ENCODE measurements around the gene SNRPD1.
"Not testable (repeated sequence)": the region's sequence is repeated elsewhere in the genome, so short reads cannot be mapped to it uniquely, and the experiment has no call there.

The SNRPD1 gene

DNA sequence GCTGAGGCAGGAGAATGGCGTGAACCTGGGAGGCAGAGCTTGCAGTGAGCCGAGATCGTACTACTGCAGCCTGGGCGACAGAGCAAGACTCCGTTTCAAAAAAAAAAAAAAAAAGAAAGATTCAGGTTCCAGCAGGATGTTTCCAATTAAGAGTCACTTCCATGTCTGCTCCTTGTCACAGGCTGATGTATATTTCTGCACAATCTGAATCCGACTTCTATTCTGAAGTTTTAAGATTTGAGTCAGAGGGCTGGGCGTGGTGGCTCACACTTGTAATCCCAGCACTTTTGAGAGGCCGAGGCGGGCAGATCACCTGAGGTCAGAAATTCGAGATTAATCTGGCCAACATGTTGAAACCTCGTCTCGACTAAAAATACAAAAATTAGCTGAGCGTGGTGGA lies 24.7 kb downstream of the SNRPD1 start:
- no peak for DNase-seq (ENCODE audit: low spot score)

DNA sequence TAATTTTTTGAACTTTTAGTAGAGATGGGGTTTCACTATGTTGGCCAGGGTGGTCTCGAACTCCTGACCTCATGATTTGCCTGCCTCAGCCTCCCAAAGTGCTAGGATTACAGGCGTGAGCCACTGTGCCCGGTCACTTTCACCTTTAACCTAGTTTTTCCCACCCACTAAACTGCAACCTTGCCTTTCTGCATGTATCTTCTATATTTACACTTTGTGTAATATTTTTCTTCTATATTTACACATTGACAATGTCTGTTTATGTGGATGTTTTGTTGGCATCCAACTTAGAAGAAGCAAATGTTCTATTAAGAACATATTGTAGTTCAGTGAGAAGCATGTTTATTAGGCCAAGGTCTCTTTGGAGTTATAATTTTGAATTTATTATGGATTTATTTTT lies 26.7 kb downstream of the SNRPD1 start:
- DNase-seq (ENCODE audit: low spot score), result no peak

DNA sequence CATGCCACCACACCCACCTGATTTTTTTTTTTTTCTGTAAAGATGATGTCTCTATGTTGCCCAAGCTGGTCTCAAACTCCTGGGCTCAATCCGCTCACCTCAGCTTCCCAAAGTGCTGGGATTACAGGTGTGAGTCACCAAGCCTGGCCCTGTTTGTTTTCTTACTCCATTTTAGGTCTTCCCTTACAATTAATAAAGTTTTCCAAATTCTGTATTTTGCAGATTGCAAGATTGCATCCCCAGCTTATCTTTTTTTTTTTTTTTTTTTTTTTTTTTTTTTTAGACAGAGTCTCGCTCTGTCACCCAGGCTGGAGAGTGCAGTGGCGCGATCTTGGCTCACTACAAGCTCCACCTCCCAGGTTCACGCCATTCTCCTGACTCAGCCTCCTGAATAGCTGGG lies 28.3 kb downstream of the SNRPD1 start:
- not testable (repeated sequence) for DNase-seq (ENCODE audit: low spot score)

DNA sequence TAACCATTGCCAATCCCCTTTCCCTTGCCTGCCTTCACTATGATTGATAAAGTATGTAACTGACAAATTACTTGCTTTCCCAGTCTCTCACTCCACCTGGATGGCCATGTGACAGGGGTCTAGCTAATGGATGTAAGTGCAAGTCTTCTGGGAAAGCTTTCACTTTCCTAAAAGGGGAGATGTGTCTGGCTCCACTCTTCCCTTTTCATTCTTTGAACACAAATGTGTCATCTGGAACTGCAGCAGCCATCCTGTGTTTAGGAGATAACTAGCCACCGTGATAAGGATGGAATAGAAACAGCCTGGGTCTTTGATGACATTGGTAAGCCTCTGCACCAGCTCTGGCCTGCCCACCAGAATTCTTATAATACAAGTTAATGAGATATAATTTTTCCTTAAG lies 38.2 kb downstream of the SNRPD1 start:
- DNase-seq (ENCODE audit: low spot score), result no peak

- no peak for DNase-seq (ENCODE audit: low spot score)
Measured at GRCh38 chr18:21652073-21652472, 40.0 kb downstream of the SNRPD1 start.

- no peak for DNase-seq (ENCODE audit: low spot score)
Measured at GRCh38 chr18:21653361-21653760, 41.2 kb downstream of the SNRPD1 start.

GRCh38 chr18:21656402-21656801 lies 44.3 kb downstream of the SNRPD1 start:
- DNase-seq (ENCODE audit: low spot score), result no peak

DNA sequence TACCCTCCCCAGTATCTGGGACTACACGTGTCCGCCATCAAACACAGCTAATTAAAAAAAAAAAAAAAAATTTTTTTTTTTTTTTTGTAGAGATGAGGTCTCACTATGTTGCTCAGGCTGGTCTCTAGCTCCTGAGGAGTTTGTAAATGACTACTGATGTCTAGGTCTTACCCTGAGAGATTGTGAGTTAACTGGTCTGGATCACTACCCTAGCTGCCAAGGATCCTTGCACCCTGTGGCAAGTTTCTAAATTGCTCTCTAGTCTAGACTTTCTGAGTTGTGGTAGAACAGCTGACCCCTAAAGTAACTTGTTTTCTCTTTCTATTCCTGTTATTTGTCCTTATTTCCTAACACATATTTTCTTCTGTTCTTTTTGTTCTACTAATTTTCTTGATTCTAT lies 48.0 kb downstream of the SNRPD1 start:
- no peak for DNase-seq (ENCODE audit: low spot score)

GRCh38 chr18:21662581-21662980 lies 50.5 kb downstream of the SNRPD1 start:
- no peak for DNase-seq (ENCODE audit: low spot score)

DNA sequence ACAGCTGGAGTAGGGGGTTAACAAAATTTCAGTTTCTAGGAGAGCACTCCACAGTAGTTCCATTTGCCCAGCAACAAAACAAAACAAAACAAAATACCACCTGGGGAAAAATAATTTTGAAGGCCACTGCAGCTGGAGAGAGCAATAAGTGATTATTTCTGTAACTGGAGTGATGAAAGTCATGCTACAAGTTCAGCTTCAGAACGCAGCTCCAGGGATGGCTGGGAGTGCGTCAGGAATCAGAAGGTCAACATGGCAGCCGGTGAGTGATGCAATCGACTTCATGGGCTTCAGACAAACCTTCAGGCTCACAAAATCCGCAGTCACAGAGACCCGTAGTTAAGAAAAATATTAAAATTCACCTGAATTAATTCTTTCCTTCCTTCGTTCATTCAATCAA lies 51.5 kb downstream of the SNRPD1 start:
- DNase-seq (ENCODE audit: low spot score), result no peak

GRCh38 chr18:21664069-21664468 lies 52.0 kb downstream of the SNRPD1 start:
- DNase-seq (ENCODE audit: low spot score), result no peak

DNA sequence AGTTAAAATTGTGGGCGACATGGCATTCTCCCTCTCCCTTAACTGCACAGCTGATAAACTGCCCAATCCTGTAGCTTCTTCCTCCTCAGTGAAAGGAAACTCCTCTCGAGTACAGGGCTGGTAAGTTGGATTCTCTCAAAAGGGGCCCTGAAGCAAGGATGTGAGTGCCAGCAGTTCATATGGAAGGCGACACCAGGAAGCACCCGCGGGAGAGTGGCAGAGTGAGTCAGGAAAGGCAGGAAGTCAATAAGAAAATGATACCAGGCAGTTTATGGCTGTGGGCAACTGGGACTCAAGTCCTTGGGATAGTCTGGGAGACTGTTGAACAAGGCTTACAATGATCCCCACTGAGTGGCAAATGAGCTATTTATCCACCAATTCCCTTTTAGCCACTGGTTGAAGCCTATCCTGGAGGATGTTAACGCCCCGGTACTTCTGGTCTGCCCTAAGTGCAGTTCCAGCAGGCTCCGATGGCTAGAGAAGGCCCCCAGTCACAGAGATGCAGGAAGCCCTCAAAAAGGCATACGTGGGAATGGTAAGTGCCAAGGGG lies 57.7 kb downstream of the SNRPD1 start:
- DNase-seq (ENCODE audit: low spot score), result no peak

GRCh38 chr18:21672521-21673267 lies 60.6 kb downstream of the SNRPD1 start:
- no peak for DNase-seq (ENCODE audit: low spot score)

- not testable (repeated sequence) for DNase-seq (ENCODE audit: low spot score)
Measured at GRCh38 chr18:21675354-21675753, 63.2 kb downstream of the SNRPD1 start.

DNA sequence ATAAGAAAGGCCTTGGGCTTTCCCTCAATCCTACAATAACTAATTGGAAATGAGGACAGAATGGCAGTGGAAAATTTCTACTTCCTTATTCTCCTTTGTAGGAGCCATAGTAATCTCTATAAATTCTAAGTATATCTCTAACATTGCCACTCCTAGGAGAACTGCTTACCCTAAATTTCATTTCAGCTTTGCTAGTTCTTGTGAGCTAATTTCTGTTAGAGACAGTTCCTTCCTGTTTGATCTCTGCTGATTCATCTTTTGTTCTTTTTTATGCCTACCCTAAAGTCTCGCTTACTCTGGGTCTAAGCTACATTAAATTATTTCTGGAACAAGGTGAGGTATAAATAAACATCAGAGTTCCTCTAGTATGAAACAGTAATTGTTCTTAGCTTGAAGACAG lies 66.7 kb downstream of the SNRPD1 start:
- no peak for DNase-seq (ENCODE audit: low spot score)

- DNase-seq (ENCODE audit: low spot score), result no peak
Measured at GRCh38 chr18:21680161-21680560, 68.0 kb downstream of the SNRPD1 start.

- peak; percentile 42 for DNase-seq (ENCODE audit: low spot score)
Measured at GRCh38 chr18:21682371-21683051, 70.4 kb downstream of the SNRPD1 start.

All from CD4-positive, alpha-beta T cell treated with Interleukin-6 at 100 ng/mL for 8 hours (primary cell).